ENCODE results near the gene CDH24.

DNA sequence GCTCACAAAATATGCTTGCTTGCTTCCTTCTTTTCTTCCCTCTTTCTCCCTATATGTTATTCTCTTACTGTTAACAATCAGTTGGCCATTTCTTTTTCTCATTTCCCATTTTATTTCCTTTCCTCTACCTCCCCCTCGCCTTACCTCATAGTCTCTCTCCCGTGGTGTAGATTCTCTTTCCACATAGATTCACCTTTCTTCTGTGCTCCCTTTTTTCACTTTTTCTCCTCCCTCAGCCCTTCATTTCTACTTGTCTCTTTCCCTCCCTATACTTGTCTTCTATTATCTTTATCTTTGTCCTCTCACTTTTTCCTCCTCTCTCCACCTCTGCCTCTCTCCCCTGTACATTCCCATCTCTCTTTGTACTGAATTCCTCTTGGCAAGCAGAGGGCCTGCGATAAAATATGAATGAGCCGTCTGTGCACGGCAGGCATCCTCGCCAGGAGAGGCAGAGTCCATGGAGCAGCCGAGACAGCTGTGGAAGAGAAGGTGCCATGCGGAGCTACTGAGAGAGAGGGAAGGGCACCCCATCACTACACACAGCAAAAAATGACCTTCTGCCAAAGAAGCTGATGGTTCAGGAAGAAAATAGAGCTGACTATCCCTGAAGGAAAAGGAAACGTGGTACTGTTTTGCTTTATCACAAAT lies 59.5 kb downstream of the CDH24 start:
- no peak for TF ChIP-seq POLR2A (IDR thresholded peaks at IDR 0.05)
- TF ChIP-seq, protein P1, sequence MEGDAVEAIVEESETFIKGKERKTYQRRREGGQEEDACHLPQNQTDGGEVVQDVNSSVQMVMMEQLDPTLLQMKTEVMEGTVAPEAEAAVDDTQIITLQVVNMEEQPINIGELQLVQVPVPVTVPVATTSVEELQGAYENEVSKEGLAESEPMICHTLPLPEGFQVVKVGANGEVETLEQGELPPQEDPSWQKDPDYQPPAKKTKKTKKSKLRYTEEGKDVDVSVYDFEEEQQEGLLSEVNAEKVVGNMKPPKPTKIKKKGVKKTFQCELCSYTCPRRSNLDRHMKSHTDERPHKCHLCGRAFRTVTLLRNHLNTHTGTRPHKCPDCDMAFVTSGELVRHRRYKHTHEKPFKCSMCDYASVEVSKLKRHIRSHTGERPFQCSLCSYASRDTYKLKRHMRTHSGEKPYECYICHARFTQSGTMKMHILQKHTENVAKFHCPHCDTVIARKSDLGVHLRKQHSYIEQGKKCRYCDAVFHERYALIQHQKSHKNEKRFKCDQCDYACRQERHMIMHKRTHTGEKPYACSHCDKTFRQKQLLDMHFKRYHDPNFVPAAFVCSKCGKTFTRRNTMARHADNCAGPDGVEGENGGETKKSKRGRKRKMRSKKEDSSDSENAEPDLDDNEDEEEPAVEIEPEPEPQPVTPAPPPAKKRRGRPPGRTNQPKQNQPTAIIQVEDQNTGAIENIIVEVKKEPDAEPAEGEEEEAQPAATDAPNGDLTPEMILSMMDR (IDR thresholded peaks at IDR 0.05 in 8 of 11, conservative IDR thresholded peaks at IDR 0.05 in 3 of 11): no peak
- no peak for TF ChIP-seq POLR2AphosphoS5 (IDR thresholded peaks at IDR 0.05)

All from spleen (tissue), 7 donors.